Esophagus mucosa (tissue), 1 donor: Measurements from ENCODE around the gene LRPPRC. TPM values are rescaled to one million over a fixed set of nuclear protein-coding genes. Genes with fewer than 3 reads are reported as not detected.

Experiments
- ATAC-seq: fragments of 200-7000 bp; cut with Tn5 transposase; one replicate; pipeline ENCODE4 v1.9.1; 2020
- total RNA-seq: library from RNA; stranded (reverse); gene quantifications from one replicate; pipeline ENCODE4 v1.2.4, GENCODE V29; 2023
- donor health status: DM: yes; HTN: yes; CAD: no.

Gene LRPPRC
- total RNA-seq, 1 donor from 2014 or later = 59.9 TPM

DNA sequence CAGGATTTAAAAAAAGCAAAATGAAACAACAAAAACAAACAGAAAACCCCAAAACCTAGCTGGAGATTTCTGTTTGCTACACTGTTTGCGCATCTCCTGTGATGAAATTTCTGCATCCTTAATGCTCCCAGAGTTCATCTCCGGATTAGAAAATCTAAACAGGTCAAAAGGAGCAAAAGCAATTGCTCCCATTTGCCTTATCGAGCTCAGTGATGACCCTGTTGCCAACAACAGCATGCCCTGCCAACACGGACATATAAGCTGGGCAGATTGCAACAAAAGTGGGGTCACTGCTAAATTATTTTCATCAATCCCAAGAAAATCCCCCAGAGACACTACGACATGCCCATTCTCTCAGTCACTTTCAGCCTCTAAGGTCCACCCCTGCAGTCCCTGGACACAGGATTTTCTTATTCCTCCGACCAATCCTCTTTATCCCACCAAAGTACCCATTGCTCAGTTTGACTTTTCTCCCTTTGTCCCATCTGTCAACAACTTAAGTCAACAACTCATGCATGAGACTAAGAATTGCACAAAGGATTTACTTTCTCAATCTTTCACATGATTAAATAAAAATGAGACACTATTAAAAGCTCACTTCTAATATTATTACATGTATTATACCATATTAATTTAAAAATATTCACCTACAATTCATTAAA, 89.2 kb downstream of the LRPPRC start:
- ATAC-seq = no peak

GRCh38 chr2:43905871-43906270, 89.9 kb downstream of the LRPPRC start:
- ATAC-seq = no peak

GRCh38 chr2:43905371-43905803, 90.4 kb downstream of the LRPPRC start:
- ATAC-seq = no peak

DNA sequence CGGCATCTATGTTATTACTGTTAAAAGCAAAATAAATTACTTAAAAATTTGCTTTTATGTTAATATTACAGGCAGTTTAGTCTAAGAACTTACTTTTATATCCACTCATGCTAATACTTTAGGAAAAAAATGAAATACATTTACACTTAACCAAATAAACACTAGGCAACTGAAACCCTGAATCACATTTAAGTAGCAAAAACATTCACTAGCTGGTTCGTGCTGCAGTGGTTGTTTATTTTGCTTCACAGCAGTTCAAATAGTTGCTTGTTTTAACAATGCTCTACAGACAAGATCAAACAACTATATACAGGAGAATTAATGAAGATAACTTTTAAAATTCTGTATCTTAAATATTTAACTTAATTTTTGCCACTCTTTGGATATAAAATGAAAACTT, 96.2 kb downstream of the LRPPRC start:
- no peak for ATAC-seq

- ATAC-seq = no peak
These were observed 96.9 kb downstream of the LRPPRC start for GRCh38 chr2:43898838-43899346.

DNA sequence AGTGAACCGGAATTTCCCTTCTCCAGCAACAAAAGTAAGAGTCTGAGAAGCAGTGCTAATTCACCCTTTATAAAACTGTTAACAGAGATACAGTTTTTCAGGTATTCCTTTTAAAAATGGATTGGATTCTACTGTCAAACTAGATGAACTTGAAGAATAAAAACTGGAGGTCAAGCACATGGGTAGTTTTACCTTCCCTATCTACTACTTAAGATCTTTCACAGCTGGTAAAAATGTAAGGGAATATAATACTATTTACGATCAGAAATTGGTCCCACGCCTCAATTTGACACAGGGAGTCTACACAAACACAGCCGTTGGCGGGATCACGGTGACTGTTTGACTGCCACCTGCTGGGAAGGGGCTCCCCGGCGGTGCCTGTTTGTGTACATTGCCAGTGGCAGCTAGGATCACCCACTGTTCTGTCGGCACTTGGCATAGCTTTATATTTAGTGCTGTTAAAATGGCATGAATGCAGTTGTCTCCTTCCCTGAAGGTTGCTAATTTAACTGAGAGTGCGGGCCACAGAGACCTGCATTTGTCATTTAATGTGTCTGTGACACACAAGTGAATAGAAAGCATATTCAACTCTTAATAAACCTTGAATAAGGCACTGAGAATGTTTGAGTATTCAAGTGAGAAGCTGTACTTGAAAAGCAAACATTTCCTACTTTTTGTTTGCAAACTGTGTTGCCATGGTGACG, 97.5 kb downstream of the LRPPRC start:
- no peak for ATAC-seq

GRCh38 chr2:43897492-43897891, 98.3 kb downstream of the LRPPRC start:
- no peak for ATAC-seq

DNA sequence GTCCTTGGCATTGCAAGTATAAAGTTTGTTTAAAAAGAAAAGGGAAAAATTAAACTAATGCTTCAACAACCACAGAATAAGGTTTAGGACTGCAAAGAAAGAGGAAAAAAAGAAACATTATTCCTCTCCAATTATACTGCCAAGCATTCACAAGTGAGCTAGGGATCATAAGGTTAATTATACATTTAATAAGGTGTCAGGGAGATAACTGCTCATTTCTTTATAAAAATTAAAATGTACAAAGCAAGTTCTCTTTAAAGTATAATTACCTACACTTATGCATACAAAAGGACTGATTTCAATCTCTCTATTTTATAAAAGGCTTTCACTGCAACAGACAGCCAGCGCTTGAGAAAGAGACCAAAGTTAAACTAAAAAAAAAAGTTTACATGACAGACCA, 98.9 kb downstream of the LRPPRC start:
- no peak for ATAC-seq

- ATAC-seq = no peak
These were observed 101.0 kb downstream of the LRPPRC start for GRCh38 chr2:43894743-43895142.

- no peak for ATAC-seq
These were observed 104.9 kb downstream of the LRPPRC start for GRCh38 chr2:43890855-43891254.

- no peak for ATAC-seq
These were observed 106.4 kb downstream of the LRPPRC start for GRCh38 chr2:43889416-43889815.

DNA sequence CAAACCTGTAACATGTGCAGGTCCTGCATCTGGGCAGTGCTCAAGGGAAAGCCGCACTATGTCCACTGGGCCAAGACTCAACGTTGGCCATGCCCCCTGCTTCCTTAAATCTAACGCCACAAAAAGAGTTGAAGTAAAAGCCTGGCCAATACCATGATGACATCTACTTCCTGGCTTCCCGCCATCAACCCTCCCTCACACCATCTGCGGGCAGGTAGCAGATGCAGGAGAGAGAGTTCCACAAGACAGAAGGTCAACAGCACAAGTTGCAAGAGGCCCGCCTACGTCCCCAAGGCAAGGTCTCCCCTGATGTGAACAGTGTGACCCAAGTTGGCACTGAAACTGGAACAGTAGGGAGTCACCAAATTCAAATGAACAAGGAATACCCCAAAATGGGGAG, 108.6 kb downstream of the LRPPRC start:
- no peak for ATAC-seq

- no peak for ATAC-seq
These were observed 110.6 kb downstream of the LRPPRC start for GRCh38 chr2:43885132-43885632.

GRCh38 chr2:43884689-43885088, 111.1 kb downstream of the LRPPRC start:
- ATAC-seq = no peak

DNA sequence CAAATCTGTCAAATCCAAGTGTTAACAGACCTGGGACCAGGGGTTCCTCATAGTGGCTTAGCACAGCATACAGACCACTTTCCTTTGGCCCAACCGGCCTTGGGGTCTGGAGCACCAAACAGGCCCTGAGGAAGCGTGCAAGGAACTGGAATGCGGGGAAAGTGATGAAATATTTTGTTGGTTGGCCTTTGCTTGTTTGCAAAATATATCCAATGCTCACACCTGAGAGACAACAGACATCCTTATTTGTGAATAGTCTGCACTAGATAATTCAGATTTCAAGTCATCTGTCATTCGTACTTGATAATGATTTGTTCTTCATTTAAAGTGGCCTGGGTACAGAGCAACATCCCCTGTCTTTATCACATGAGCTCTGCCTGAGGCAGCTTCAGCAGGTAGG, 113.5 kb downstream of the LRPPRC start:
- no peak for ATAC-seq

- no peak for ATAC-seq
These were observed 114.8 kb downstream of the LRPPRC start for GRCh38 chr2:43880952-43881351.

DNA sequence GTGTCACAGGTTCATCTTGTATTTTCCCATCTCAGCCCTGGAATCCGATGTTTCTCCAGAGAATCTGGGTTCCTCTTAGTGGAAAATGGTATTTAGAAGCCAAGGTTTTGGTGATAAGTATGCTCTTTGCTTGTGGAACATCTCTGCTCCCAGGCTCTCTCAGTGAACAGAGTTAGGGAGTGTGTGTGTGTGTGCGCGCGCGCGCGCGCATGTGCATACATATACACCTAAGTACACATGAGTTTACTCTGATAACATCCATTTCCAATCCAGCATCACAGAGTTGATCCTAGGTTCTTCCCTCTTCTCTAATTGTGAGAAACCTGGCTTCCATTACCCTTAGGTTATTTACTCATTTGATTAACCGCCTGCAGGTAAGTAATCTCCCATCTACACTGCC, 115.3 kb downstream of the LRPPRC start:
- ATAC-seq = no peak

DNA sequence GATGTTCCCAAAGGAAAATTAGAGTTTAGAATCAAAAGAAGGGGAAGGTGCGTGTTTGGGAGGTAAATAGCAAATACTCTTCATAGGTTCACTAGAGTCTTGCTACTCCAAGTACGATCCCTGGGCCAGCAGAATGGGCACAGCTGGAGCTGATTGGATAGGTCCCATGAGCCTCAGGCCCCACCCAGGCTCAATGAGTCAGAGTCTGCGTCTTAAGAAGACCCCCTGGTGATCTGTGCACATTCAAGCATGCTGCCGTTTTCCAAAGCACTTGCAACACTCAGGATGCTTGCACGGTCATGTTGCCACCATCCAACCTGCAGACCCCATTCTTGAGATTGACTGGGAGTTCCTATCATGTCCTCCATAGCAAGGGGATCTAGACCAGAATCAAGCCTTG, 116.5 kb downstream of the LRPPRC start:
- no peak for ATAC-seq

DNA sequence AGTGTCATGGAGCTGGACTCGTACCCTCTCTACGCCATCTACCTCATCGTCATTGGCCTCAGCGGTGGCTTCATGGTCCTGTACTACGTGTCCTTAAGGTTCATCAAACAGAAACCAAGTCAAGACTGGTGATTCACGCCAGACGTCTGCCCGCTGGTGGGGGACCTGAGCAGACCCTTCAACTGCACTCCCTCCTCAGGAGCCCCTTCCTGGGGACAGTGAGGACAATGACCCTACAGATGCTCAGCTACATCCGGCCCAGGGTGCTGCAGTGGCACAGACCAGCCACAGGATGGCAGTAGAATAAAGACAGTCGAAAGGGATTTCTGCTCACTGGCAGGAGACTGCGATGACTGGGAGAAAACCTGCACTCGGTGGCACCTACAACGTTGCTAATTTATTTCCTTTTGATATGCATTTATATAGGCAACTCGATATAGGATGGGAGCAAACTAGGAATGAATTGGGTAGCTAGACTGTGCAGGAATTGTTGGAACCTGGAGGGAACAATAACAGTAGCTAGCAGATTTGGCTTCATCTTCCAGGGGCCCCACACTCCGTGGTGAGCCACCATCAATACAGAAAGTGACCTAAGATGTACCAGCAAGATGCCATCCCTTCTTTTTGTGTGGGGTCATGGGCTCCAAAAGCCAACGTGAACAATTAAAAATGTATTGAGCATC, 117.9 kb downstream of the LRPPRC start:
- peak; percentile 78 for ATAC-seq

GRCh38 chr2:43874776-43875451, 120.9 kb downstream of the LRPPRC start:
- ATAC-seq = no peak

GRCh38 chr2:43872151-43872550, 123.6 kb downstream of the LRPPRC start:
- no peak for ATAC-seq

DNA sequence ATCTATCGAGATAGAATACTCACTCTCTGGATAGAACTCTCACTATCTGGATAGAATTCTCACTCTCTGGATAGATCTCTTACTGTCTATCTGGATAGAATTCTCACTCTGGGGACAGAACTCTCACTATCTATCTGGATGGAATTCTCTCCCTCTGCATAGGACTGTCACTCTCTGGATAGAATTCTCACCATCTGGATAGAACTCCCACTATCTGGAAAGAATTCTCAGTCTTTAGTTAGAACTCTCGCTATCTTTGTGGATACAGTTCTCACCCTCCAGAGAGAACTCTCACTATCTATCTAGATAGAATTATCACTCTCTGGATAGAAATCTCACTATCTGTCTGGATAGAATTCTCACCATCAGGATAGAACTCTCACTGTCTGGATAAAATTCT, 140.5 kb downstream of the LRPPRC start:
- ATAC-seq = no peak

DNA sequence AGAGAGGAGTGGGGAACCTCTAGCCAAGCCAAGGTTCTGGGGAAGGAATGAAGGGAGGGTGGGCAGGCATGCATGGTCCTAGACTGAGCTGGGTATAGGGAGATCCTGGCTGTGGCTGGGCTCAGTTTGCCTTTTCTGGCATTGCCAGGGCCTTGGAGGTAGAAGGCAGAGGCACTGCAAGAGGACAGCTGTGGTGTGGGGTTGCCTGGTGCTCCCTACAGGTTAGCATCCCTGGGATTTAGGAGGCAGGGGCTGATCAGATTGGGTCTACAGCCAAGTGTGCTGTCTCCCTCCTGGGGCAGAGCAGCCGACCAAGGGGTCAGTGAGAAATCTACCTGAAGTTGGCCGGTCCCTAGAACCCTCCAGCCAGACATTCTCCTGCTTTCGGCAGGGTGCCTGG, 141.1 kb downstream of the LRPPRC start:
- ATAC-seq = no peak
